GOT3 (cell line): Measurements from ENCODE around the gene KRT25.
"Not testable (repeated sequence)": the region's sequence is repeated elsewhere in the genome, so short reads cannot be mapped to it uniquely, and the experiment has no call there.

Source experiments
- DNase-seq: peaks from one replicate; lab custom pipeline; 2025; ENCODE audit warnings: mixed read lengths; lab: John Stamatoyannopoulos, UW

The KRT25 gene

DNA sequence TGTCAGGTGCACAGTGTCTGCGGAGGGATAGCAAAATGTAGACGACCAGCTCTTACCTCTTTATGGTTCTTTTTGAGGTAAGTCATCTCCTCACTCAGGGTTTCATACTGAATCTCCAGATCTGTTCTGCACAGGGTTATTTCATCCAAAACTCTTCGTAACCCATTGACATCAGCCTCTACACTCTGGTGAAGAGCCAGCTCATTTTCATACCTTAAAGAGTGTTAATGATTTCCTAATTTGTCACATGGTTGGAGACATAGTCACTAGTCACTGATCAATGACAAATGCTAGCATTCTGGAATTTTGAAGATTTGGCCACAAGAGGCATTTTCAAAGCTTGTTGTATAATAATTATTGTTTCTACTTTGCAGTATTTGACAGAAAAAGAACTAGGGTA is 1.3 kb downstream of the KRT25 start:
- no peak for DNase-seq

DNA sequence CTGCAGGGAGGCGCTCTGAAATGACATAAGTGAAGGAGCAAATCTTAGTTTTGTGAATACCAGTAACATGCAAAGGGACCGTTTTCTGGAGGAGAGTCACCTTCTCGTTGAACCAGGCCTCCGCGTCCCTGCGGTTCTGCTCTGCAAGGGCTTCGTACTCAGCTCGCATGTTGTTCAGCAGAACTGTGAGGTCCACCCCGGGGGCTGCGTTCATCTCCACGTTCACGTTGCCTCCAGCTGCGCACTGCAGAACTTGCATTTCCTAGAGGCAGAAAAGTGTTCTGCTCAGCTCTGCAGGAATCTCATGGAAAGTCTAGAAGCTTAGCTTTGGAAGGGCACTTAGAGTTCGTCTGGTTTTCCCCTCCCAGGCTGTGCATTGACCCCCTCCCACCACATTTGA is 4.1 kb downstream of the KRT25 start:
- DNase-seq = no peak

- no peak for DNase-seq
Measured at GRCh38 chr17:40750391-40750790, 4.7 kb downstream of the KRT25 start.

DNA sequence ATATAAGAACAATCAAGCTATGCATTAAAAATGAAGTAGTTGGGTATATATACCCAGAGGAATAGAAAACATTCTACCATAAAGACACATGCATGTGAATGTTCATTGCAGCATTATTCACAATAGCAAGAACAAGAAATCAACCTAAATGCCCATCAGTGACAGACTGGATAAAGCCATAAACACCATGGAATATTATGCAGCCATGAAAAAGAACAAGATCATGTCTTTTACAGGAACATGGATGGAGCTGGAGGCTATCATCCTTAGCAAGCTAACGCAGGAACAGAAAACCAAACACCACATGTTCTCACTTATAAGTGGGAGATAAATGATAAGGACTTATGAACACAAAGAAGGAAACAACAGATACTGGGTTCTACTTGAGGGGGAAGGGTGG is 6.5 kb downstream of the KRT25 start:
- not testable (repeated sequence) for DNase-seq

GRCh38 chr17:40738553-40738952 is 16.6 kb downstream of the KRT25 start:
- DNase-seq = no peak

DNA sequence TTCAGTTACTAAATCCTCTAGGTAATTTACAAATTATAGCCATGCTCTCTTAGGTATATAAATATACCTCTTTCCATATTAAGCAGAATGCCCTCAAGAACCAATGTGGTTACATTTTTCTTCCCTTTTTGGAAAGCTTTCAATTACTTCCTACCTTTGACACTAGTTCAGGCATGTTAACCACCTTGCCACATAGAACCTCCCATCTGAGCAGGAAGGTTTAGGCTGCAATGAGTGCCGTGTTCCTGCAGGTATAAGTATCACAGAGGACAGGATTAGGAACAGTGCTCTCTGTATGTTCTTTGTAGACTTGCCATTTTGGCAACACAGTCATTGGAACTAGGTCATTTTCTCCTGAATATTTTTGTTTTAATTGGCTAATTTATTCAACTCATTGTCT is 20.1 kb downstream of the KRT25 start:
- no peak for DNase-seq

DNA sequence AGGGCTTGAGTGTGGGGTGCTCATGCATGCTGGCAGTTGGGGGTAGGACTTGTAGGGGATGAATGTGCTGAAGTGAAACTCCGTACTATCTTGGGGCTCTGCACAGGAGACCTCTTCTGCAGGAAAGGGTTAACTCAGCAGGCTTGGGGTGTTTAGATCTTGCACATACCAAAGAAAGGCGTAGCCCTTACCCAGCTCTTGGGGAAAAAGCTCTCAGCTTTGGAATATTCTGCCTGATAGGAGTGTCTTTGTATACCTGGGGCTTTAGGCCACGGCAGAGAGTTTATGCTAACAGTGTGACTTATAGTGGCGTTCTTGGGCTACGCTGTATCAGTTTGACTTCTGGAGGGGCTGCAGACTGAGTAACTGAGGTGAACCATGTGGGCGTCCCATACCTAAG is 21.1 kb downstream of the KRT25 start:
- no peak for DNase-seq

DNA sequence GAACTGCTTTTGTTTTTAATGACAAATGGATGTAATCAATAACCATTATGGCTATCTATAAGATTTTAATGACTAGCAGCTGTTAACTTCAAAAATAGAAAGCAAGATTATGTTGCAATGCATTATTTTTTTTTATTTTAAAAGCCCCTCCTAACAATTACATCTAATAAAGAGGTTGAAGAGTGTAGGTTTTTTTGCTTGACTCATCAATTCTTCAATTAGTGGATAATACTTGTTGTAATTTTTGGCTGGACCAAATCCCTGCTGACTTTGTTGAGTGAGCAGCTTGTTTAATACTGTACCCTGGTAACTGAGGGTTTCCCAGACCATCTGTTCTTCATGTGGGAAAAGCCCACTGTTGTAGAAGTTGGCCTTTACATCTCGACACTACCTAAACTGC is 24.2 kb downstream of the KRT25 start:
- no peak for DNase-seq

GRCh38 chr17:40727447-40728231 is 27.5 kb downstream of the KRT25 start:
- DNase-seq = no peak

GRCh38 chr17:40726919-40727318 is 28.2 kb downstream of the KRT25 start:
- DNase-seq = no peak

GRCh38 chr17:40724656-40725055 is 30.5 kb downstream of the KRT25 start:
- no peak for DNase-seq

DNA sequence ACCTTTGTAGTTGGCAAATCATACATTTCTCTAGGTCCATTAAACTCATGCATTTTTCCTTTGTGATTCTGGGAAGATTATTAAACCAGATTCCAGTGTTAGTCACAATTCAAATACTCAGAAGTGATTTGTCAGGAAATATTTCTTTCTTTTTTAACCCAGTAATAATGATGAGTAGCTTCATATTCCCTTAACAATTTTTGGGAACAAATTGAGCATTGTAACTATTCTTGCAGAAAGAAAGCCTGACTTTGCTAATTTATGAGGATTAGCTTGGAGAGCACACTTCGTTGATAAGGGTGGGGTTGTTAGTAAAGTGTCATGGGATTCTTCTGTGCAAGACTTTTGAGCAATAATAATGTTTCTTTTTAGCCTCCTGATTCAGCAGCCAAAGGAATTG is 32.9 kb downstream of the KRT25 start:
- DNase-seq = no peak

GRCh38 chr17:40720899-40721298 is 34.2 kb downstream of the KRT25 start:
- DNase-seq = no peak

DNA sequence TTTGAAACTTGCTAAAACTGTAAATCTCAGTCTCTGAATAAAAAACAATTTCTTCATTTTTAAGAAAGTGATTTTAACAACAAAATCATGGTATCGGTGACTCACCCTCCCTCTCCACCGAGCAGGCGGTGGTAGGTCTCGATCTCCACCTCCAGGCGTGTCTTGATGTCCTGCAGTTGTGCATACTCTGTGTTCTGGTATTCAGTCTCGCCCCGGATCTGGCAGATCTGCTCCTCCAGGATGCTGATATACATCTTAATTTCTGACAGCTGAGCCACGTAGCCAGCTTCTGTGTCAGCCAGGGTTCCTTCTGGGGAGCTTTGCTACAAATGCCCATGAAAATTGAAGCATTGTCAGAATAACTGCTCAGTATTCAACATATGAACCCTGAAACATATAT is 36.2 kb downstream of the KRT25 start:
- DNase-seq = no peak

GRCh38 chr17:40717776-40718175 is 37.4 kb downstream of the KRT25 start:
- no peak for DNase-seq

DNA sequence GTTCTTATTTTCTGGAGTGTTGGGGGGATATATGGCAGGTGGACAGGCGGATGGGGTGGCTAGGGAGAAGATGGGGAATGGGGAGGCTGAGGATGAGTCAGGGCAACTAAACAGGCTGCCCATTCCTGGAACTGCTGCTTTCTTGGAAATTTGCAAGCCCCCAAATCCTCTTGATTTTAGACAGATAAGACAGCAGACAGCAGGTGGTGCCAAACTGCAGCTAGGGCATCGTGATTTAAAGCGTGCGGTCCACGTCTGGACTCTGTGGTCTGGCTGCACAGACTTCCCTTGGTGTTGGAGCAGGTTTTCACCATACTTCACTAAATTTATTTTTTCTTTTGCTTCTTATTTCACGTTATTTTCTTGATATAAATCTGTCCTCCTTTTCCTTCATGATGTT is 40.7 kb downstream of the KRT25 start:
- DNase-seq = no peak

GRCh38 chr17:40707745-40708144 is 47.4 kb downstream of the KRT25 start:
- DNase-seq = no peak

GRCh38 chr17:40705584-40705983 is 49.5 kb downstream of the KRT25 start:
- DNase-seq = no peak

- DNase-seq = no peak
Measured at GRCh38 chr17:40703652-40704051, 51.5 kb downstream of the KRT25 start, which contains the start of gene KRT24. Gene KRT24 (minus strand): TSS chr17:40703752. CDS start chr17:40703693, 59 bp downstream.

- no peak for DNase-seq
Measured at GRCh38 chr17:40702271-40702670, 52.9 kb downstream of the KRT25 start.

DNA sequence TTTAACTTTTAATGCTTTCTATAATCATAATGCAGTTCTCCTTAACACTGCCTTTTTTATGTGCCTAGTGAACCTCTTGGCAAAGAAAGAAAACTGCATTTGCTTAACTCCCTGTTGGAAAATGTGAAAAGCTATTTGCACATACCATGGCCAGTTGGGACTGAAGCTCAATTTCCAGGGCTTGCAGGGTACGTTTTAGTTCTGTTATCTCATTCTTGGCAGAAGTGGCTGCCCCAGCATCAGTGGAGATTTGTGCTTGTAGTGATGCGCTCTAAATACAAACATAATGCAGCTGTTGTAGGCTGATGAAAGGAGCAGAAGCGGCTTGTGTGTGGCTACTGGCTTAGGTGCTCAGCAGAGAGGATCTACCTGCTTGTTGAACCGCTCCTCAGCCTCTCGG is 55.3 kb downstream of the KRT25 start:
- no peak for DNase-seq

DNA sequence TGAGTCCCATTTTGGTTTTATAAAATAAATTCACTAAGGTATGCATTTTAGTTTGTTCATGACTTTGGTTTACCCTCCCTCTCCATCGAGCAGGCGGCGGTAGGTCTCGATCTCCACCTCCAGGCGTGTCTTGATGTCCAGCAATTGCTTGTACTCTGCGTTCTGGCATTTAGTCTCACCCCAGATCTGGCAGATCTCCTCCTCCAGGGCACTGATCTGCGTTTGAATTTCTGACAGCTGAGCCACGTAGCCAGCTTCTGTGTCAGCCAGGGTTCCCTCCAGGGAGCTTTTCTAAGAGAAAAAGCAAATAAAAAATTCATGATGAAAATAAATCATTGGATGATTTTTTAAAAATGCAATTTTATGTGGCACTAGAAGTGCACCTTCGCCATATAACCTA is 55.8 kb downstream of the KRT25 start:
- DNase-seq = no peak
